GM13976 (cell line): ENCODE data around the gene OR10K2.
"Not testable (repeated sequence)": the region's sequence is repeated elsewhere in the genome, so short reads cannot be mapped to it uniquely, and the experiment has no call there.

ENCODE experiments used
- DNase-seq: peaks from one replicate; pipeline ENCODE4 v3.0.0; 2012; ENCODE audit warnings: low spot score
- CTCF ChIP-seq: IDR thresholded peaks from 2 replicates; pipeline ENCODE4 v1.5.1; 2012; ENCODE audit warnings: borderline replicate concordance, mild to moderate bottlenecking; ENCODE audit not compliant: insufficient read depth; ENCODE audit errors: extremely low read depth, missing control alignments, control extremely low read depth
- in situ Hi-C: fragments of 300-500 bp; cut with MboI; formaldehyde crosslinking; loops from one replicate; pipeline ENCODE4 v1.12.0; 2022; ENCODE audit warnings: low sequenced_read_pairs, mixed read lengths, inconsistent platforms; ENCODE audit not compliant: unreplicated experiment

The OR10K2 gene

GRCh38 chr1:158434741-158435140, 8.7 kb upstream of the OR10K2 start:
- TF ChIP-seq CTCF, result no peak
- no peak for DNase-seq
- in situ Hi-C loops, result no loop called here

GRCh38 chr1:158430163-158430562, 4.1 kb upstream of the OR10K2 start:
- DNase-seq, in situ Hi-C loops: not testable (repeated sequence)

- DNase-seq, result no peak
- no peak for TF ChIP-seq CTCF
- in situ Hi-C loops, result no loop called here
Measured at GRCh38 chr1:158425027-158425426, 1.0 kb downstream of the OR10K2 start.

DNA sequence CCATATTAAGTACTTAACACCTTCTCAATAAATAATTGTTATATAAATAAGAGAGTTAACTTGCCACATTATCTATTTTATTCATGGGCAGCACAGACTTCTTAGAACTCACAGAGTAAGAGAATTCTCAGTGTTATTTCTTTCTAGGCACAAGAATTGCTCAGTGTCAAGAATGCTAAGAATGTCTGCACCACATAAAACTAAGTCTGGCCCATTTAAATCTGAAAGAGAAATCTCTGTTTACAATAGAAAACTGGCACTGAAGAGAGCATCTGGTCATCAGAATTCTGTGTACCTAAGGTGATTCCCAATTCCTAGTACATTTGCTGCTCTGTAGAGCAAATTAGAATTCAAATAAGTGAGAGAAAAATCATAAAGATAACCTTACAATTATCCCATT, 3.8 kb downstream of the OR10K2 start:
- DNase-seq, result no peak
- in situ Hi-C loops, result no loop called here
- no peak for TF ChIP-seq CTCF

- in situ Hi-C loops, result no loop called here
- no peak for DNase-seq
- TF ChIP-seq CTCF, result no peak
Measured at GRCh38 chr1:158417586-158417985, 8.5 kb downstream of the OR10K2 start.

DNA sequence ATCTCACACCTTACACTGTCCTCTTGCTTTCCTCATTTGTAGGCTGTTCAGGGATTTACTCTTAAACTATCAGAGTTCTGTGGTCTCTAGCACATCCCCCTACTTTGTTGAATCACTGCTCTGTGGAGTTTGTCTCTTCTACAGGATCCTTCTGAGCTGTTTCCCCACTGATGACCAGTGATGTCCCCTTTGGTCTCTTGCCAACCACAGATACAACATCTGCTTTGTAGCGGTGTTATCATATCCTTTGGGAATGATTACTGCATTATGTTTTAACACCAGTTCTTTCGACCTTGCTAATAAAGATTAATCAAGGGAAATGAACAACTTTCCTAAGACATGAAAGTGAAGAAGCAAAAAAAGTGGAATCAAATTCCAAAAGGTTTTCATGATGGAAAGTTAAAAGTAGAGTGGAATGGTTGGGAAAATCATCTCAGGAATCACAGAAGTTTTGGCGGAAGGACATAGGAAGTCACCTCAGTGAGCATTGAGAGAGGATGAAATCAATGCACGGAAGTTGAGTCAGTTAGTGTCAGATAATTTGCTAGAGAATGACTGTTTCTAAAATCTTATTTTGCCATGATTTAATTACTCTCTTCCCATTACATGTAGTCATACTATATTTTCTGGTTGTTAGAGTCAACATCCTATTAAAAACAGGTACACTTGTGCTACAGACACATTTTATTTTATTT, 11.2 kb downstream of the OR10K2 start:
- in situ Hi-C loops, result no loop called here
- no peak for TF ChIP-seq CTCF
- DNase-seq, result no peak

DNA sequence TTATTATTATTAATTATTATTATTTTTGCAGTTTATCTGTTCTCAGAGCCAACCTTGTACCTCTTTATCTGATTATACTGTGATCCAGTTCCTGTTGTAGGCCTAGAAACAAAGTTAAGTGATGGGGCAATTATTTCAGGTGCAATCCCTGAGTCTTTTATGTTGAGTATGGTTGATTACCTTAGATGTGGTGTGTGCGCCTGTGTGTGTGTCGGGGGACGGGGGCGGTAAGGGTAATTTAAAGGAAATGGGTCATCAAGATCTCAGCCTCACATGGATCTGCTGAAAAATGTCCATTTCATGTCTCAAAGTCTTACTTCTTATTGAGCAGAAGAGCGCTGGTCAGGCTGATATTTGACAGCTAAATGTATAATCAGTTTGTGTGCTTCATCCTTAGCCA, 18.9 kb downstream of the OR10K2 start:
- no peak for TF ChIP-seq CTCF
- in situ Hi-C loops, result no loop called here
- no peak for DNase-seq
